Fibroblast of the aortic adventitia (primary cell): Measurements from ENCODE around the gene UBE2Z. TPM values are rescaled to one million over a fixed set of nuclear protein-coding genes. Genes with fewer than 3 reads are reported as not detected.
A peak's percentile ranks its signal among the peaks of the same experiment; 100 is the strongest.
"Not testable (repeated sequence)": the region's sequence is repeated elsewhere in the genome, so short reads cannot be mapped to it uniquely, and the experiment has no call there.

Experiments used
- DNase-seq: peaks from one replicate; pipeline ENCODE4 v3.0.0-alpha.2; 2010; ENCODE audit warnings: low read depth
- H3K4me3 ChIP-seq: 2 replicates; pipeline ENCODE4 v1.5.1; 2011; ENCODE audit warnings: low read depth, mild to moderate bottlenecking, control low read depth, low read length, moderate library complexity
- total RNA-seq: library from RNA; depleted of rRNA; stranded (reverse); fragments of >200 nt; gene quantifications from 2 replicates; pipeline ENCODE4 v1.2.3, GENCODE V29; 2012; ENCODE audit warnings: low replicate concordance
- TF ChIP-seq, protein P1 (sequence below): IDR thresholded peaks from 2 replicates; pipeline ENCODE4 v1.5.1; 2011; ENCODE audit warnings: mild to moderate bottlenecking, low read length, control low read depth, inconsistent platforms; ENCODE audit not compliant: insufficient read depth

Gene UBE2Z
- total RNA-seq, 1 donor: 103 TPM

DNA sequence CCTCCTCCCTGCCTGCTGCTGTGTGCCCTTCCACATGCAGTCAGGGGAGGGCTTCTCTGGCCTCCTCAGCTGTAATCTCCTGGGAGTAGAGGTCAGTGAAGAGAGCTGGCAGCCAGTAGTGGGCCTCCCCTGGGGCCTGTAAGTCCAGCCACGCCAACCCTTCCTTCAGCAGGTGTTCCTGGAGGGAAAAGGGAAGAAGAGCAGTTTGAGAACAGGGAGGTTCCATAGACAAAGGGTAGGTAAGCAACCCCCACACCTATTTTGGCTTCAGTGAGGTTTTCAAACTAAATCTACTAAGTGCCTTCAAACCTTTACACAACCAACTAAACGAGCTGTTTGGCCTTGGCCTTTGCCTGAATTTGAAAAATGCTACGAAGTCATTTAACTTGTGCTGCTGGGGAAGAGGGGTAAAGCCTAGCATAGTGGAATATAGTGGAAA, 22.2 kb downstream of the UBE2Z start:
- DNase-seq: no peak
- TF ChIP-seq, protein P1, sequence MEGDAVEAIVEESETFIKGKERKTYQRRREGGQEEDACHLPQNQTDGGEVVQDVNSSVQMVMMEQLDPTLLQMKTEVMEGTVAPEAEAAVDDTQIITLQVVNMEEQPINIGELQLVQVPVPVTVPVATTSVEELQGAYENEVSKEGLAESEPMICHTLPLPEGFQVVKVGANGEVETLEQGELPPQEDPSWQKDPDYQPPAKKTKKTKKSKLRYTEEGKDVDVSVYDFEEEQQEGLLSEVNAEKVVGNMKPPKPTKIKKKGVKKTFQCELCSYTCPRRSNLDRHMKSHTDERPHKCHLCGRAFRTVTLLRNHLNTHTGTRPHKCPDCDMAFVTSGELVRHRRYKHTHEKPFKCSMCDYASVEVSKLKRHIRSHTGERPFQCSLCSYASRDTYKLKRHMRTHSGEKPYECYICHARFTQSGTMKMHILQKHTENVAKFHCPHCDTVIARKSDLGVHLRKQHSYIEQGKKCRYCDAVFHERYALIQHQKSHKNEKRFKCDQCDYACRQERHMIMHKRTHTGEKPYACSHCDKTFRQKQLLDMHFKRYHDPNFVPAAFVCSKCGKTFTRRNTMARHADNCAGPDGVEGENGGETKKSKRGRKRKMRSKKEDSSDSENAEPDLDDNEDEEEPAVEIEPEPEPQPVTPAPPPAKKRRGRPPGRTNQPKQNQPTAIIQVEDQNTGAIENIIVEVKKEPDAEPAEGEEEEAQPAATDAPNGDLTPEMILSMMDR: no peak
- no peak overlapping the region for H3K4me3 ChIP-seq

- H3K4me3 ChIP-seq: no peak overlapping the region
- TF ChIP-seq, protein P1: no peak
- DNase-seq: no peak
Observed at GRCh38 chr17:48933035-48933434, 24.8 kb downstream of the UBE2Z start.

DNA sequence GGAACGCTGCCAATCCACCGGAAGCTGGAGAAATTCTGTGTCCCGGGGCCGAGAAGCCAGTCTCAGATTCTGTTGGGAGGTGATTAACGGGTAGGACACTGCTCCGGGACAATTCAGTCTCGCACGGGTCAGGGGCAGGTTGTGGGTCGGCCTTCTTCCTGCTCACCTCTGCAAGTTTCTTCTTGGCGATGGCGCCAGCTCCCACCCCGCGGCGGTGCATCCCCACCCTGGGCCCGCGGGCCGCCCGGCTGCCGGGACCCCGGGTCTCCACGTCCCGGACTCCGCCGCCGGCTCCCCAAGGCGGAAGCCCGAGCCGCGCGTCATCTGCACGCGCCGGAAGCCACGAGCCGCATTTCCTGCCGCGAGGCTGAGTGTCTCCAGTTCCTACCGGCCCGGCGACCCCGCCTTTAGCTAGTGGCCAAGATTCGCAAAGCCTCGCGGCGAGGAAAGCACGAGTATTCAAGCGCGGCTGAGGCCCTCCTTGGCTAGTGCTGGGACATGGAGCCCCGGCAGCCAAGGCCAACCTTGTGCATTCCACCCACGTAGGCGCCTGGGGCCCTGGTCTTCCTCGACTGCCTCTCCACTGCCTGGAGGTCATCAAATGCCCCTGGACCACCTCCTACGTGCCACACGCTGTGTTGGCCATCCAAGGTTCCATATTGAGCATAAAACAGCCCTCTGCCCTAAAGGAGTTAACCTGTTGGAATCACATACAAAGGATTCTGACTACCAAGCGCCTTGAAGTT, 36.5 kb downstream of the UBE2Z start, which contains the start of gene SNF8:
TSS of gene SNF8 (minus strand) at position 328 of the 746 bp plus-strand sequence. CDS start at position 220, 108 bp downstream.
- TF ChIP-seq, protein P1: no peak
- peak; percentile 87 for DNase-seq
- peak within 1 kb of the TSS; percentile 93 for H3K4me3 ChIP-seq

DNA sequence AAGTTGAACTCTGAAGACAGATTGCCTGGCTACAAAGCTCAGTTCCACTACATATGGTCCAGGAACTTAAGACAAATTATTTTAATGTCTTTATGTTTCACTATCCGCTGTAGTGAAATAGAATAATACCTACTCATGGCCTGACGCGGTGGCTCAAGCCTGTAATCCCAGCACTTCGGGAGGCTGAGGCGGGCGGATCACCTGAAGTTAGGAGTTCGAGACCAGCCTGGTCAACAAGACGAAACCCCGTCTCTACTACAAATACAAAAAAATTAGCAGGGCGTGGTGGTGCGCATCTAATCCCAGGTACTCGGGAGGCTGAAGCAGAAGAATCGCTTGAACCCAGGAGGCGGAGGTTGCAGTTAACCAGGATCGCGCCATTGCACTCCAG, 37.0 kb downstream of the UBE2Z start:
- H3K4me3 ChIP-seq: peak overlapping the region; percentile 93
- not testable (repeated sequence) for DNase-seq

DNA sequence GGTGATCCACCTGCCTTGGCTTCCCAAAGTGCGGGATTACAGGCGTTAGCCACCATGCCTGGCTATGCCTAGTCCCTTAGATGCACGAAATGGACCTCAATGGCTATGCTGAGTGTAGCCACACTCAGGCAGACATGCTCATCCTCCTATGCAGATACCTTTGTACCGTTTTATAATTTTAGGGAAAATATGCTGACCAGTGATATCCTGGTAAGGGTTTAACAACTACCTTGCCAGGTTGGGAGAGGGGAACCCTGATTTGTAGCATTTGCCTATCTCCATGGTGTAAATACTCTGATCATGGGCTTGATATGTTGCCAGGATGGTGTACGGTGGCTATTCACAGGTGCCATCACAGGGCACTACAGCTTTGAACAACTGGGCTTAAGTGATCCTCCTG, 43.4 kb downstream of the UBE2Z start:
- TF ChIP-seq, protein P1: no peak
- DNase-seq: no peak
- H3K4me3 ChIP-seq: no peak overlapping the region

- no peak for DNase-seq
- TF ChIP-seq, protein P1: no peak
- H3K4me3 ChIP-seq: no peak overlapping the region
Observed at GRCh38 chr17:48952904-48953303, 44.7 kb downstream of the UBE2Z start.

DNA sequence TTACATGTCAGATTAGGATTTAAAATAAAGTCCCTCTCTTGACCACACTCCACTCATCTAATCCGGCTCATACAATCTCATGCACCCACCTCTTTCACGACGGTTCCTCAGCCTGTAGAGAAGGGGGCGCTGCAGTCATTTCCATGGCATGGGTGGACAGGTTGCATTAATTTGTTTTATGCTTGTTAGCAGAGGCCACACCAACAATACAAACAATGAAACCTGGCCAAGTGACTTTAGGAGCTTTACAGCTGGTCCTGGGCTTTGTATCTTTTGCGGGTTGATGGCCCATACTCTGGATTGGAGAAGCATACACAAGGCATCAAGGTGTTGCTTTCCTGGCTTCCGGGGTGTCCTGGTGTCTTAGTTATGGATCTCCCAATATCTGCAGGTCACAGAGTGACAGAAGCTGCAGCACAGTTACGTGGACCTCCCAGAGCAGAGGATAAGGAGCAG, 46.1 kb downstream of the UBE2Z start:
- DNase-seq: peak; percentile 56
- TF ChIP-seq, protein P1: peak; percentile 67
- no peak overlapping the region for H3K4me3 ChIP-seq
